Ovary (tissue), 9 donors: ENCODE measurements around the gene CPT1B. TPM values are rescaled to one million over a fixed set of nuclear protein-coding genes. Genes with fewer than 3 reads are reported as not detected.
"Not testable (repeated sequence)": the region's sequence is repeated elsewhere in the genome, so short reads cannot be mapped to it uniquely, and the experiment has no call there.

Experiments
- DNase-seq, 5 donors: peaks; one replicate each; pipeline ENCODE4 v3.0.0-alpha.2; 2019 to 2020
- H3K27ac ChIP-seq, 2 donors: fragments of 200-600 bp; one replicate each; pipeline versions ENCODE4 v1.5.1 to v1.8.0; 2019 to 2022
- H3K27me3 ChIP-seq: fragments of 200-600 bp; one replicate; pipeline ENCODE4 v1.8.0; 2022
- H3K36me3 ChIP-seq: fragments of 200-600 bp; sonication (generic); one replicate; pipeline ENCODE4 v1.5.1; 2019
- H3K4me1 ChIP-seq: one replicate; pipeline ENCODE4 v1.8.1; 2013; ENCODE audit warnings: mild to moderate bottlenecking, moderate library complexity; ENCODE audit not compliant: insufficient read depth
- H3K4me3 ChIP-seq: fragments of 200-600 bp; sonication (generic); one replicate; pipeline ENCODE4 v1.5.1; 2017
- H3K9me3 ChIP-seq, 2 donors: fragments of 200-600 bp in 1 of 2; sonication (generic) in 1 of 2; one replicate each; pipeline versions ENCODE4 v1.5.1 to v1.8.1; 2013 to 2019; ENCODE audit warnings: mild to moderate bottlenecking in 1 of 2, moderate library complexity in 1 of 2
- CTCF ChIP-seq, 3 donors: fragments of 450-650 bp in 2 of 3; fragments of 200-600 bp in 1 of 3; IDR thresholded peaks; one replicate each; pipeline versions ENCODE4 v1.5.1 to v1.8.0; 2016 to 2022; ENCODE audit warnings: antibody characterized with exemption in 3 of 3, mild to moderate bottlenecking in 1 of 3
- EP300 ChIP-seq: sonication (generic); formaldehyde crosslinking; IDR thresholded peaks from one replicate; pipeline ENCODE4 v1.6.1; 2017; ENCODE audit warnings: antibody characterized with exemption
- POLR2A ChIP-seq: fragments of 450-650 bp; IDR thresholded peaks from one replicate; pipeline ENCODE4 v1.6.1; 2017; ENCODE audit warnings: antibody characterized with exemption, mild to moderate bottlenecking, moderate library complexity
- WGBS, 3 donors: extraction: QIAGEN DNeasy Blood & Tissue Kit in 1 of 3; methylation state at CpG; one replicate each; pipeline versions ENCODE4 v1.1.5 to v1.1.7; 2013 to 2017; 5-methylcytosine and 5-hydroxymethylcytosine counted together
- intact Hi-C, 4 donors: fragments of 100-400 bp; cut with DNase I; formaldehyde crosslinking; loops; one replicate each; pipeline versions ENCODE4 v1.11.0 to v1.15.1; 2022 to 2023
- polyA plus RNA-seq, 2 donors: library from polyadenylated mRNA; stranded (reverse); fragments of 200-250 nt in 1 of 2; fragments of 350-450 nt in 1 of 2; fragmentation: Illumina TruSeq in 1 of 2; extraction: RNeasy Lipid Tissue Mini Kit (QIAGEN cat#74804) in 1 of 2; gene quantifications; one replicate each; pipeline ENCODE4 v1.2.3, GENCODE V29; 2013 to 2014
- total RNA-seq, 7 donors: library from RNA; depleted of rRNA in 2 of 7; stranded (reverse); fragments of >200 nt in 2 of 7; fragmentation: NEBNext Ultra II Directional in 3 of 7; extraction: Animal tissue kit (Norgen Biotek cat#: 25700) in 3 of 7; gene quantifications; one replicate each; pipeline versions ENCODE4 v1.1.0 to v1.2.4, GENCODE V29; 2016 to 2023
- donor health status: DM: no; HTN: no; CAD: no; lungs with moderate emphysema.
- donor health status: DM: no; HTN: no; CAD: no.
- donor health status: Bipolar disorder and iron deficiency.
- donor health status: DM: yes; HTN: yes; CAD: no.
- donor health status: DM: no; HTN: no; CAD: no.
- donor health status: DM: yes; HTN: yes; CAD: no.

The CPT1B gene
- total and polyA plus RNA-seq, 9 donors, result 2.5 to 10.6 (median 4.4) TPM

- Histone ChIP-seq H3K4me3 (no peak overlapping the region), H3K4me1 (no peaks in the 10 kb centered on the region), H3K27ac (no peak overlapping the region), H3K9me3 (no peaks in the 10 kb centered on the region), H3K27me3 (no peaks in the 10 kb centered on the region), H3K36me3 (no peaks in the 10 kb centered on the region)
- TF ChIP-seq EP300 (no peak), POLR2A (no peak), CTCF (IDR thresholded peaks at IDR 0.05) (no peak)
- DNase-seq, result peak in 1 of 5 donors; percentile 11
- WGBS, 3 donors, result 13 to 31% (median 14%) methylated on average over 18 of the region's 18 CpGs
- intact Hi-C loops, result no loop called here
These were observed 43.9 kb upstream of the CPT1B start for GRCh38 chr22:50621948-50622722.

- H3K36me3 ChIP-seq, result no peaks in the 10 kb centered on the region
- H3K4me3 ChIP-seq, result no peak overlapping the region
- no peak for TF ChIP-seq EP300
- no peak for TF ChIP-seq CTCF (IDR thresholded peaks at IDR 0.05)
- no peak for TF ChIP-seq POLR2A
- intact Hi-C loops, result no loop called here
- no peaks in the 10 kb centered on the region for H3K9me3 ChIP-seq
- H3K27me3 ChIP-seq, result no peaks in the 10 kb centered on the region
- H3K4me1 ChIP-seq, result no peaks in the 10 kb centered on the region
- 25 to 44% (median 28%) methylated on average over 10 of the region's 10 CpGs for WGBS, 3 donors
- H3K27ac ChIP-seq, result no peak overlapping the region
- DNase-seq, result peak in 1 of 5 donors; percentile 27
These were observed 43.2 kb upstream of the CPT1B start for GRCh38 chr22:50621356-50621880.

DNA sequence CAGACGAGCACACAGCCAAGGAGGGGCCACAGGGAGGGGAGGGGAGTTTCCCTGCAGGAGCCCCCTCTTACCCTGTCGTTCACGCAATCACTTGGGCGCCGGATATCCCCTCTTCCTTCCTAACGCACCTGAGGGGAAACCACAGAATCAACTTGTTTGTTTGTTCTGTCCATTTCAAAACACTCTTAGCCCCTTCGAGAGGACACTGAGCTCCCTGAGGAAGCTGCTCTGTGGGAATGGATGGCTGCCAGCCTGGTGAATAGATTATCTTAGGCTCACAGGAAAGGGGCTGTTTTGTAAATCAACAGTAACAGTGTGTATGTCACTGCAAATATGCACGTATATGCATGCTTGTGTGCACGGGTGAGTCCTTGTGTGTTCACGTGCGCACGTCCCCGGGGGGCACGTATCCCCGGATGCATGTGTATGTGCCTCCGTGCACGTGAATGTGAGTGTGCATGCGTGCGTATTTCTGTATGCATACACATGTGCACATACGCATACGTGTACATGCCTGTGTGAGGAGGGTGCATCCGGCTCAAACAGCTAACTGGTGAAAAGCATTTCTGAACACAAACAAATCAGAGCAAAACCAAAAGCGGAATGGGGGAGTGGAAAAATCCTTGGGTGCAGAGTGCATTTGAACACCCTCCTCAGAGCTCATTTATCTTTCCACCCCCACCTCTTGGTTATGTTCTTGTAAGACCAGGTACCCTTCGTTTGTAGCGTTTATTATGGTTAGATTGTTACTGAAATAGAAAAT is 42.5 kb upstream of the CPT1B start:
- intact Hi-C loops, result no loop called here
- no peak overlapping the region for H3K27ac ChIP-seq
- H3K27me3 ChIP-seq, result no peaks in the 10 kb centered on the region
- DNase-seq, result peak in 2 of 5 donors; percentile 35 to 63
- no peak overlapping the region for H3K4me3 ChIP-seq
- TF ChIP-seq CTCF (IDR thresholded peaks at IDR 0.05) (no peak), EP300 (no peak), POLR2A (no peak)
- H3K9me3 ChIP-seq, result no peaks in the 10 kb centered on the region
- no peaks in the 10 kb centered on the region for H3K4me1 ChIP-seq
- WGBS, 3 donors, result 9 to 26% (median 12%) methylated on average over 25 of the region's 25 CpGs
- H3K36me3 ChIP-seq, result no peaks in the 10 kb centered on the region

- H3K4me1 ChIP-seq, H3K27me3 ChIP-seq, H3K27ac ChIP-seq, H3K9me3 ChIP-seq, DNase-seq, H3K4me3 ChIP-seq, H3K36me3 ChIP-seq, intact Hi-C loops: not testable (repeated sequence)
- whole genome bisulfite sequencing, 3 donors, result 63 to 80% (median 63%) methylated on average over 3 of the region's 3 CpGs
These were observed 36.1 kb upstream of the CPT1B start for GRCh38 chr22:50614296-50614695.
